Upper lobe of right lung (tissue), 1 donor: Measurements from ENCODE around the gene TMEM131. TPM values are rescaled to one million over a fixed set of nuclear protein-coding genes. Genes with fewer than 3 reads are reported as not detected.
A peak's percentile ranks its signal among the peaks of the same experiment; 100 is the strongest.

Experiments
- ATAC-seq: fragments of 200-7000 bp; cut with Tn5 transposase; one replicate; pipeline ENCODE4 v1.9.1; 2020; ENCODE audit warnings: mild to moderate bottlenecking, moderate library complexity
- DNase-seq: peaks from one replicate; pipeline ENCODE4 v3.0.0-alpha.2; 2020
- H3K27ac ChIP-seq: fragments of 200-600 bp; one replicate; pipeline ENCODE4 v1.8.0; 2022
- H3K27me3 ChIP-seq: fragments of 200-600 bp; one replicate; pipeline ENCODE4 v1.8.0; 2022; ENCODE audit warnings: mild to moderate bottlenecking
- H3K36me3 ChIP-seq: fragments of 200-600 bp; one replicate; pipeline ENCODE4 v1.8.0; 2022
- H3K4me1 ChIP-seq: fragments of 200-600 bp; one replicate; pipeline ENCODE4 v1.8.0; 2022
- H3K4me3 ChIP-seq: fragments of 200-600 bp; one replicate; pipeline ENCODE4 v1.8.0; 2022; ENCODE audit warnings: mild to moderate bottlenecking
- H3K9me3 ChIP-seq: fragments of 200-600 bp; one replicate; pipeline ENCODE4 v1.8.0; 2022
- CTCF ChIP-seq: fragments of 200-600 bp; IDR thresholded peaks from one replicate; pipeline ENCODE4 v1.8.0; 2022; ENCODE audit warnings: antibody characterized with exemption
- intact Hi-C: fragments of 100-400 bp; cut with DNase I; formaldehyde crosslinking; loops from one replicate; pipeline ENCODE4 v1.11.0; 2022
- total RNA-seq: library from RNA; stranded (reverse); fragmentation: NEBNext Ultra II Directional; extraction: Animal tissue kit (Norgen Biotek cat#: 25700); gene quantifications from one replicate; pipeline ENCODE4 v1.2.1, GENCODE V29; 2021
- donor health status: DM: no; HTN: yes; CAD: no; lungs with severe emphysema.

TMEM131 gene
- total RNA-seq, 1 donor from 2014 or later: 43.3 TPM

- intact Hi-C loops: no loop called here
- no peaks in the 10 kb centered on the region for H3K4me1 ChIP-seq
- no peak for TF ChIP-seq CTCF
- H3K9me3 ChIP-seq: no peaks in the 10 kb centered on the region
- H3K27ac ChIP-seq: no peak overlapping the region
- no peaks in the 10 kb centered on the region for H3K27me3 ChIP-seq
- H3K36me3 ChIP-seq: no peaks in the 10 kb centered on the region
- no peak for DNase-seq
- ATAC-seq: no peak
- no peak overlapping the region for H3K4me3 ChIP-seq
Measured at GRCh38 chr2:97999536-97999935, 3.8 kb upstream of the TMEM131 start.

- intact Hi-C loops: no loop called here
Measured at GRCh38 chr2:97998431-97999005, 2.8 kb upstream of the TMEM131 start.

DNA sequence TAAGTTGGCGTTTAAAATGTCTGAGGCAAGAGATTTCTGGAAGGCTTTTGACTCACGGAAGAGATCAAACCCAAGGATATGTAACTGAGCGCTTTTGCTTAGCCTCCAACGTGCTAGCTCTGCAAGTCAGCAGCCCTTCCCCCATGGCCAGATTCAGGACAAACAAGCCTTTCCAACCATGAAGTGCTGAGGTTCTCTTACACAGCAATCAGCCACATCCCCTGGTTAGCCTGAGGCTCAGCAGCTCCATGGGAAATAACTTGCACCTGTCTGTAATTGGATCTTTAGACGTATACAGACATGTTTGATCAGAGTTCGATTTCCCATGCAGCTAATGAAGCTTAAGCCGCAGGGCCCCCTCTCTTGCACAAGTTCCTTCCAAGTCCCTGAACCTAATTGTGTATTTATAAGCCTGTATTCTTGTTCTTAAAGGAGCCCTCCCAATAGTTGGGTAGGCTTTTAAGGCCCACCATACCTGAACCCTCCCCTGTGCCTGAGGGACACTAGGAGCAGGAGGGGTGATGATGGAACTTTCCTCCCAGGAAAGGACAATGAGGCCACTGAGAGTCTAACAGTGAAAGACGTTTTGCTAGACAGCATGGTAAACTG, 2.1 kb upstream of the TMEM131 start:
- intact Hi-C loops: no loop called here
- Histone ChIP-seq H3K9me3 (no peaks in the 10 kb centered on the region), H3K4me3 (no peak overlapping the region), H3K27me3 (no peaks in the 10 kb centered on the region), H3K27ac (no peak overlapping the region), H3K36me3 (no peaks in the 10 kb centered on the region), H3K4me1 (peaks cover 16% of the 10 kb centered on the region)
- no peak for DNase-seq
- no peak for TF ChIP-seq CTCF
- ATAC-seq: no peak

More at GRCh38 chr2:97998431-97999005, 2.8 kb upstream of the TMEM131 start:
- Histone ChIP-seq H3K27ac (no peak overlapping the region), H3K4me3 (no peak overlapping the region), H3K27me3 (no peaks in the 10 kb centered on the region), H3K36me3 (no peaks in the 10 kb centered on the region), H3K4me1 (peaks cover 10% of the 10 kb centered on the region), H3K9me3 (no peaks in the 10 kb centered on the region)
- no peak for TF ChIP-seq CTCF
- no peak for DNase-seq
- no peak for ATAC-seq

GRCh38 chr2:97996679-97997078, 931 bp upstream of the TMEM131 start:
- TF ChIP-seq CTCF: no peak
- Histone ChIP-seq H3K9me3 (no peaks in the 10 kb centered on the region), H3K4me3 (peak overlapping the region; percentile 91), H3K36me3 (no peaks in the 10 kb centered on the region), H3K27ac (no peak overlapping the region), H3K27me3 (no peaks in the 10 kb centered on the region), H3K4me1 (peaks cover 25% of the 10 kb centered on the region)
- intact Hi-C loops: no loop called here
- DNase-seq (peak; percentile 59), ATAC-seq (no peak)

DNA sequence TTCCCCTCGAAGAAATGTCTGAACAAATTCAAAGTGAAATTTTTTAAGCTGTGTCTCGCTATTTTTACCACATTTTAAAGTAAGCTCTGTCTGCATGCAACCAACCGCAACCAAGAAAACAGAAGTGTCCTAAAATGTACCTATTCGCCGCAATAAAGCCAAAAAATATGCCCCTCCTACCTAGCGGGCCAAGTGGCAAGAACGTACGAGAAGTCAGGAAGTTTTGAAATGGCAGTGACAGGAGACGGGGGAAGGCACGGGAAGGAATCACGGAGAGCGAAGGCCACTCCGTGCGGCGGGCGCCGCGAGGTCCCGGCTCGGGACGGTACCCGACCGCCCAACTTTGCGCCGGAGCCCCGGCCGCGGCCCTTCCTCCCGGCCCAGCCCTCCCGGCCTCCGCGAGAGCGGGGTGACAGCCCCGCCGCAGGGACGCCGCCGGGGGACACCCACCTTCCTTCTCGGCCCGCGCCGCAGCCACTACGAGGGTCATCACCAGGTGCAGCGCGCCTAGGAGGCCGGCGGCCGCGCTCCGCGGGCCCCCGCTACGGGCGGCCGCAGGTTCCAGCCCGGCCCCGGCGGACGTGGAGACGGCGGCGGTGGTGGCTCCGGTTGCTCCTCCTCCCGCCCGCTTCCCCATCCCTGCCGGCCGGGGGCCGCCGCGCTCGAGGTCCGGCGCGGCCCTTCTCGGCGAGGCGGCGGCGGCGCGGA, 568 bp downstream of the TMEM131 start:
- Histone ChIP-seq H3K4me1 (peaks cover 30% of the 10 kb centered on the region), H3K27me3 (no peaks in the 10 kb centered on the region), H3K27ac (peak overlapping the region; percentile 94), H3K4me3 (peak overlapping the region; percentile 91), H3K36me3 (no peaks in the 10 kb centered on the region), H3K9me3 (no peaks in the 10 kb centered on the region)
- intact Hi-C loops: no loop called here
- DNase-seq (no peak), ATAC-seq (peak; percentile 72)
- no peak for TF ChIP-seq CTCF
